ENCODE results near the gene NEDD4L. TPM values are rescaled to one million over a fixed set of nuclear protein-coding genes. Genes with fewer than 3 reads are reported as not detected.
A peak's percentile ranks its signal among the peaks of the same experiment; 100 is the strongest.

NEDD4L gene
- total RNA-seq, 3 donors from 2014 or later = 161 to 309 (median 256) TPM

DNA sequence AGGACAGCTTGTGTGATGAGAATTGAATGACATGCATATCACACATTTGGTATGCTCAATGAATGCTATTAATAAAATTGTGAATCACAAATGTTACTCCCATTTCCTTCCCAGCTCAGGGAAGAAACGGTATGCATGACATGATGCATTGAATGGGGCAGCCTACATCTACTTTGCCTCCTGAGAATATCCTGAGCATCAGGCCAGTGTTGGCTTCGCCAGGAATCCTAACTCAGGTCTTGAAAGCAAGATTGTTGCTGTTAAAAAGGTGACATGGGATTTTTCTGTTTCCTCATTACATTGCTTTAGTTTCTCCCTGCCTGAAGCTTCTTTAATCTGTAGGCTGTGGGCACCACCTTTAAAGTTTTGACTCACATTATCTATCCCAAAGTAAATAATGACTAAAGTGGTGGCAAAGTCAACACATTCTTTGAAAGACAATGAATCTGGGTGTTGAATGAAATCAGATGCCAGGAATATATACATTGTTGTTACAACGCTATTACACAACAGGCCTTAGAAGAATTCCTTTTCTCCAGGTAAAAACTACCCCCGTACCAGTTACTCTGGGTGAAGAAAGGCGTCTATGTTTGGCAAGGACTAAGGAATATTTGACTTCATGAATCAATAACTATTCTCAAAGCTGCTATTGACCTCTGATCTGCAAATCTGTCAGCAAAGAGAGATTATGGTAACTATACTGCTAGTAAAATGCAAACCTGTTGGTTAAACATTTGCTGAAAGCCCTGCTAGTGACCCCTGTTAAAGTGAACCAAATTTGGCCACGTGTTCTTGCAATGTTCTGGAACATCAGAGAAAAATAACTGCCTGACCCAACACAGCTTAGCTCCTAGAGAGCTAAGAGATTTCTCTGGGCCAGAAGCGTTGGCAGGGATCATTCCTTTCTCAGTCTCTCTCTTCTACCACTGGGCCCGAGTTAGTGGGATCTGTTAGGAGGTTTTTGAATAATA is 30.5 kb upstream of the NEDD4L start:
- ATAC-seq = peak; percentile 89
- Histone ChIP-seq H3K9me3 (no peaks in the 10 kb centered on the region), H3K4me1 (ENCODE audit: low read depth) (peaks cover 18% of the 10 kb centered on the region), H3K36me3 (ENCODE audit: low read depth) (no peaks in the 10 kb centered on the region), H3K4me3 (no peak overlapping the region)
- no peak for TF ChIP-seq CTCF (IDR thresholded peaks at IDR 0.05)
- DNase-seq = peak in 1 of 3 donors; percentile 68
- intact Hi-C loops (cut with DNase I, micrococcal nuclease) = no loop called here

DNA sequence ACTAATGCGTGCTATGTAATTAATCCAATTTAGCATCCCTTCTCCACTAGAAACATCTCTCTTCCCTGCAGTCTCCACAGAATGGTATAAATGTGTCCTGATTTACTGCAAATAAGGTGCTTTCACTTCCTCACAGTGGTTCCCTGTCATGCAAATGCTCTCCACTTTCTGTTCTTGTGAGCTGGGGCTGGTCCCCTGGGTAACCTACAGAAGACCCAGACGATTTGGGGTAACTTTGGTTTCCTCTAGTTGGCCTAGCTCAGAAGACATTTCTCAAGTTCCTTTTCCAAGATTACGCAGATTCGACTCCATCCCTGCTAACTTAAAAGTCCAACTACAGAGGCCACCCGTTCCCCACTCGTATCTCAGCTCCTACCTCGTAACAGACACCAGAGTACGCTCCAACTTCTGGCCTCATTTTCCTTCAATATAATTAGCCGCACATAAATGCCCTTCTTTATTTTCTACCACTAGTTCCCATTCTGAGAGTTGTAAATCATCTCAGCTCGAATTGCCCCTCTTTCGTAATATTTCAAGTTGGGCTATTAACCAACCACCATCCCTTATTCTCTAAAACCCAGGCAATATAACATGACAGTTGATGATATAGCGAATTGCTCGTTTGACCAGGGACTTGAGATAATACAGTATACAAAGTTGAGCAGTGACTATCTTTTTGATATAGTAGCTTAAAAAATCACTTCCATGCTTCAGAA is 28.8 kb upstream of the NEDD4L start:
- ATAC-seq (peak; percentile 30), DNase-seq (no peak)
- Histone ChIP-seq H3K4me1 (ENCODE audit: low read depth) (peaks cover 19% of the 10 kb centered on the region), H3K9me3 (no peaks in the 10 kb centered on the region), H3K4me3 (no peak overlapping the region), H3K36me3 (ENCODE audit: low read depth) (no peaks in the 10 kb centered on the region)
- TF ChIP-seq CTCF (IDR thresholded peaks at IDR 0.05) = no peak
- intact Hi-C loops (cut with DNase I, micrococcal nuclease) = no loop called here

GRCh38 chr18:58017267-58017666 is 26.8 kb upstream of the NEDD4L start:
- Histone ChIP-seq H3K4me1 (ENCODE audit: low read depth) (peaks cover 26% of the 10 kb centered on the region), H3K4me3 (no peak overlapping the region), H3K9me3 (no peaks in the 10 kb centered on the region), H3K36me3 (ENCODE audit: low read depth) (no peaks in the 10 kb centered on the region)
- intact Hi-C loops (cut with DNase I, micrococcal nuclease) = no loop called here
- no peak for ATAC-seq
- DNase-seq = no peak
- no peak for TF ChIP-seq CTCF (IDR thresholded peaks at IDR 0.05)

DNA sequence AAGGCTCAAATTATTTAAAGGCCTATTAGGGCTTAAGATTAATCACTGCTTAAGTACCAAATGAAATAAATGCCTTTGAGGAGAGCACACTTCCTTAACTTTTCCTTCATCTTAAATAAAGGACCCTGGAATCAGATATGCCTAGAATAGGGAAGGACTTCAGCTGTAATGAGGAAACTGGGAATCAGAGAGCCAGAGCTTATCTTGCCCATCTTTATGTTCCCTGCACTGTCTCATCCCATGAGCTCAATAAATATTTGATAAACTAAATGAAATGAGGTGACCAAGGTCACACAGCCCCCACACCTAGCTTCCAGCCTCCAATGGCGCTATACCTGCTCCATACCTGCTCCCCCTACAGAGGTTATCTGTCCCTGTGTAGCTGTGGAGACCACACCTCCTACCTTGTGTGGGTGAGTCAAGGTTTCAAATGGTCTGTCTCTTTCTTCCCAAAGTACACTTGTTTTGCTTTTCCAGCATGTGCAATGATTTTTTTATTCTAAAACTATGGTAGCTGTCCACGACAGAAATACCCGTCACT is 23.4 kb upstream of the NEDD4L start:
- TF ChIP-seq CTCF (IDR thresholded peaks at IDR 0.05) = no peak
- Histone ChIP-seq H3K9me3 (no peaks in the 10 kb centered on the region), H3K4me1 (ENCODE audit: low read depth) (peaks cover 23% of the 10 kb centered on the region), H3K36me3 (ENCODE audit: low read depth) (no peaks in the 10 kb centered on the region), H3K4me3 (no peak overlapping the region)
- ATAC-seq (peak; percentile 62), DNase-seq (no peak)
- intact Hi-C loops (cut with DNase I, micrococcal nuclease) = no loop called here

- intact Hi-C loops (cut with DNase I, micrococcal nuclease) = no loop called here
- ATAC-seq (no peak), DNase-seq (no peak)
- TF ChIP-seq CTCF (IDR thresholded peaks at IDR 0.05) = no peak
- H3K4me3 ChIP-seq = no peak overlapping the region
- no peaks in the 10 kb centered on the region for H3K36me3 ChIP-seq (ENCODE audit: low read depth)
- no peaks in the 10 kb centered on the region for H3K9me3 ChIP-seq
- H3K4me1 ChIP-seq (ENCODE audit: low read depth) = peaks cover 23% of the 10 kb centered on the region
Measured at GRCh38 chr18:58021504-58021903, 22.5 kb upstream of the NEDD4L start.
